IMR-90 (cell line): ENCODE results near the gene DIPK1B. TPM values are rescaled to one million over a fixed set of nuclear protein-coding genes. Genes with fewer than 3 reads are reported as not detected.
A peak's percentile ranks its signal among the peaks of the same experiment; 100 is the strongest.

Experiments used
- ATAC-seq: fragments of 200-7000 bp; cut with Tn5 transposase; 2 replicates; pipeline ENCODE4 v1.9.1; 2020; ENCODE audit warnings: low read depth, mild to moderate bottlenecking, moderate library complexity
- BruUV-seq: library from RNA; stranded (reverse); fragments of 400-500 nt; replicated peaks from 2 replicates; lab custom pipeline; 2021; lab: Mats Ljungman, UMichigan
- CTCF ChIA-PET: fragments of 300-600 bp; formaldehyde crosslinking; extraction: SDS; loops from one replicate; lab custom pipeline; 2021; ENCODE audit warnings: antibody characterized with exemption; lab: Yijun Ruan, JAX
- POLR2A ChIA-PET: fragments of 300-600 bp; sonication (Branson Sonifier 250); formaldehyde crosslinking; loops from one replicate; lab custom pipeline; 2022; ENCODE audit warnings: antibody characterized with exemption; ENCODE audit not compliant: unreplicated experiment; lab: Charles Lee
- DNase-seq: peaks from one replicate; pipeline ENCODE4 v3.0.0; 2013
- H2AFZ ChIP-seq: replicated peaks from 2 replicates; pipeline ENCODE3; 2013; ENCODE audit warnings: low read length, mild to moderate bottlenecking; ENCODE audit not compliant: poor library complexity
- H2AK5ac ChIP-seq: 2 replicates; pipeline ENCODE4 v1.6.1; 2013; ENCODE audit warnings: low read depth, low read length, inconsistent platforms
- H2AK9ac ChIP-seq: replicated peaks from 2 replicates; pipeline ENCODE3; 2013; ENCODE audit warnings: mild to moderate bottlenecking, low read depth, low read length, moderate library complexity; ENCODE audit not compliant: poor library complexity
- H2BK120ac ChIP-seq: 2 replicates; pipeline ENCODE4 v1.6.1; 2013; ENCODE audit warnings: low read depth, low read length, inconsistent platforms
- H2BK15ac ChIP-seq: 3 replicates; pipeline ENCODE4 v1.6.1; 2013; ENCODE audit warnings: low read depth, low read length, inconsistent platforms
- H2BK20ac ChIP-seq: 2 replicates; pipeline ENCODE4 v1.6.1; 2013; ENCODE audit warnings: low read depth, mild to moderate bottlenecking, inconsistent platforms, low read length, moderate library complexity
- H2BK5ac ChIP-seq: 2 replicates; pipeline ENCODE4 v1.6.1; 2013; ENCODE audit warnings: mild to moderate bottlenecking, low read depth, low read length, inconsistent platforms; ENCODE audit not compliant: poor library complexity, severe bottlenecking
- H3K14ac ChIP-seq: replicated peaks from 2 replicates; pipeline ENCODE4 v1.6.1; 2013; ENCODE audit warnings: low read depth, low read length, inconsistent platforms
- H3K18ac ChIP-seq: 2 replicates; pipeline ENCODE4 v1.6.1; 2013; ENCODE audit warnings: low read depth, low read length, control low read depth
- H3K23ac ChIP-seq: 2 replicates; pipeline ENCODE4 v1.6.1; 2013; ENCODE audit warnings: low read depth, low read length, inconsistent platforms
- H3K27ac ChIP-seq: 2 replicates; pipeline ENCODE4 v1.5.1; 2013; ENCODE audit warnings: mild to moderate bottlenecking, control low read depth, low read length; ENCODE audit not compliant: insufficient read depth
- H3K27me3 ChIP-seq: 2 replicates; pipeline ENCODE4 v1.6.1; 2013; ENCODE audit warnings: low read length; ENCODE audit not compliant: control insufficient read depth, insufficient read depth
- H3K36me3 ChIP-seq: 2 replicates; pipeline ENCODE4 v1.6.1; 2013; ENCODE audit warnings: low read length, mixed read lengths; ENCODE audit not compliant: control insufficient read depth, insufficient read depth
- H3K4ac ChIP-seq: 2 replicates; pipeline ENCODE4 v1.6.1; 2013; ENCODE audit warnings: low read depth, low read length, inconsistent platforms
- H3K4me1 ChIP-seq: 2 replicates; pipeline ENCODE4 v1.6.1; 2013; ENCODE audit warnings: low read length, mixed read lengths; ENCODE audit not compliant: control insufficient read depth, insufficient read depth
- H3K4me2 ChIP-seq: 2 replicates; pipeline ENCODE4 v1.6.1; 2013; ENCODE audit warnings: low read depth, mild to moderate bottlenecking, control low read depth, low read length, moderate library complexity
- H3K4me3 ChIP-seq: 2 replicates; pipeline ENCODE4 v1.5.1; 2013; ENCODE audit warnings: low read depth, mild to moderate bottlenecking, control low read depth, low read length, moderate library complexity; ENCODE audit not compliant: insufficient read depth
- H3K56ac ChIP-seq: 2 replicates; pipeline ENCODE4 v1.6.1; 2013; ENCODE audit warnings: low read length, inconsistent platforms; ENCODE audit not compliant: insufficient read depth; ENCODE audit errors: extremely low read depth
- H3K79me1 ChIP-seq, 2 experiments: 2 replicates each; pipeline ENCODE4 v1.6.1; 2013; ENCODE audit warnings: low read length in 2 of 2, inconsistent platforms in 1 of 2, low read depth in 1 of 2
- H3K9ac ChIP-seq: 2 replicates; pipeline ENCODE4 v1.6.1; 2013; ENCODE audit warnings: low read depth, low read length, control low read depth
- H3K9me1 ChIP-seq: 2 replicates; pipeline ENCODE4 v1.6.1; 2013; ENCODE audit warnings: low read length, inconsistent platforms; ENCODE audit not compliant: insufficient read depth
- H3K9me3 ChIP-seq: 2 replicates; pipeline ENCODE4 v1.6.1; 2013; ENCODE audit warnings: low read length; ENCODE audit not compliant: control insufficient read depth, insufficient read depth
- H4K20me1 ChIP-seq: 2 replicates; pipeline ENCODE4 v1.6.1; 2013; ENCODE audit warnings: low read length, inconsistent platforms; ENCODE audit not compliant: insufficient read depth
- H4K5ac ChIP-seq: 2 replicates; pipeline ENCODE4 v1.6.1; 2013; ENCODE audit warnings: mild to moderate bottlenecking, low read depth, low read length, control low read depth
- H4K8ac ChIP-seq, 2 experiments: 2 replicates each; pipeline ENCODE4 v1.6.1; 2013; ENCODE audit warnings: low read depth in 2 of 2, low read length in 2 of 2, control low read depth in 1 of 2, inconsistent platforms in 1 of 2
- H4K91ac ChIP-seq: 2 replicates; pipeline ENCODE4 v1.6.1; 2013; ENCODE audit warnings: low read depth, low read length, inconsistent platforms; ENCODE audit not compliant: insufficient read depth
- CEBPB ChIP-seq: IDR thresholded peaks from 2 replicates; pipeline ENCODE4 v1.6.1; 2012; ENCODE audit warnings: low read depth, low read length, improper control_type of control experiment
- MAZ ChIP-seq: IDR thresholded peaks from 2 replicates; pipeline ENCODE4 v1.6.1; 2012; ENCODE audit warnings: low read depth, mild to moderate bottlenecking, low read length, improper control_type of control experiment, moderate library complexity, borderline replicate concordance
- NFE2L2 ChIP-seq: fragments of 150-350 bp; IDR thresholded peaks from 2 replicates; pipeline ENCODE4 v1.6.1; 2016; ENCODE audit warnings: low read depth, mild to moderate bottlenecking, low read length
- WGBS, 2 experiments: methylation state at CpG; one replicate each; pipeline versions ENCODE4 v1.1.5 to v1.1.7; 2013; ENCODE audit warnings: missing lambda C conversion rate in 2 of 2; ENCODE audit not compliant: insufficient read length in 1 of 2; ENCODE audit errors: extremely low coverage in 2 of 2; 5-methylcytosine and 5-hydroxymethylcytosine counted together
- dilution Hi-C: fragments of 300-500 bp; cut with HindIII; formaldehyde crosslinking; loops from one replicate; pipeline ENCODE4 v1.14.3; 2018; ENCODE audit warnings: low sequenced_read_pairs; ENCODE audit not compliant: unreplicated experiment
- in situ Hi-C: fragments of 300-500 bp; cut with MboI; formaldehyde crosslinking; loops from 3 replicates; pipeline ENCODE4 v1.14.3; 2019; ENCODE audit warnings: low sequenced_read_pairs, inconsistent platforms, mixed read lengths
- intact Hi-C: fragments of 100-400 bp; cut with micrococcal nuclease; formaldehyde crosslinking; loops from 2 replicates; pipeline ENCODE4 v1.10.0; 2022
- polyA plus RNA-seq, 3 experiments: library from polyadenylated mRNA; depleted of rRNA; stranded (reverse); fragments of >200 nt; gene quantifications; 2 replicates each; pipeline ENCODE4 v1.2.3, GENCODE V29; 2012; ENCODE audit warnings: low replicate concordance in 1 of 3
- total RNA-seq: library from RNA; depleted of rRNA; stranded (reverse); fragments of >200 nt; gene quantifications from 2 replicates; pipeline ENCODE4 v1.2.3, GENCODE V29; 2012

DIPK1B gene
- total and polyA plus RNA-seq, 2 of the 4 experiments (the other 2 are of a cell fraction), result 3.4 to 7.1 TPM

GRCh38 chr9:136685790-136686533 is 26.4 kb upstream of the DIPK1B start:
- no peak overlapping the region for H2BK5ac ChIP-seq
- peak overlapping the region; percentile 88 for H3K4me3 ChIP-seq
- TF ChIP-seq MAZ (peak; percentile 56; the same call in 1 of the 2 replicates), NFE2L2 (no peak), CEBPB (peak; percentile 16; the same call in 1 of the 2 replicates)
- no peak overlapping the region for H2BK15ac ChIP-seq
- no peaks in the 10 kb centered on the region for H3K9me1 ChIP-seq
- H3K18ac ChIP-seq, result peak overlapping the region; percentile 10; the same call in 1 of the 2 replicates
- peak; percentile 30 for ATAC-seq
- 69% methylated on average over 9 of the region's 19 CpGs; no CpG with 5 or more reads in 1 of the 2 experiments for WGBS, 2 experiments
- peak overlapping the region; percentile 94 for H2AFZ ChIP-seq
- H4K20me1 ChIP-seq, result peaks cover 16% of the 10 kb centered on the region; the same call in 1 of the 2 replicates
- intact Hi-C loops, result no loop called here
- ChIA-PET CTCF (no interaction called here), POLR2A (no interaction called here)
- no peaks in the 10 kb centered on the region for H3K9me3 ChIP-seq
- H4K91ac ChIP-seq, result no peak overlapping the region; the same call in 1 of the 2 replicates
- BruUV-seq, result no TSS peak
- 0 out of 2 replicates have a peak overlapping the region, but pooled peaks have one; percentile 3 for H3K56ac ChIP-seq
- dilution Hi-C loops, result no loop called here
- in situ Hi-C loops, result no loop called here
- H3K4me1 ChIP-seq, result peaks cover 4% of the 10 kb centered on the region
- H4K8ac ChIP-seq, result no peak overlapping the region; a peak in 2 of 4 replicates
- H3K79me1 ChIP-seq, result peaks cover 18 to 39% of the 10 kb centered on the region in 2 experiments
- no peaks in the 10 kb centered on the region for H3K36me3 ChIP-seq
- no peaks in the 10 kb centered on the region; the same call in 1 of the 2 replicates for H3K27me3 ChIP-seq
- H2BK20ac ChIP-seq, result no peak overlapping the region
- H3K27ac ChIP-seq, result peak overlapping the region; percentile 13; the same call in 1 of the 2 replicates
- H2AK9ac ChIP-seq, result peak overlapping the region; percentile 97
- no peak for DNase-seq
- H3K4me2 ChIP-seq, result peak overlapping the region; percentile 84
- H2BK120ac ChIP-seq, result no peak overlapping the region
- H3K4ac ChIP-seq, result 0 out of 2 replicates have a peak overlapping the region, but pooled peaks have one; percentile 43
- peak overlapping the region; percentile 96 for H3K9ac ChIP-seq
- peak overlapping the region; percentile 66; the same call in 1 of the 2 replicates for H2AK5ac ChIP-seq
- H3K14ac ChIP-seq, result 0 out of 2 replicates have a peak overlapping the region, but pooled peaks have one; percentile 72
- H3K23ac ChIP-seq, result 0 out of 2 replicates have a peak overlapping the region, but pooled peaks have one; percentile 5
- H4K5ac ChIP-seq, result peak overlapping the region; percentile 40
